PFSK-1 (cell line): ENCODE measurements around the gene QPRT.

Experiments used
- FOXP2 ChIP-seq: optimal IDR thresholded peaks from 2 replicates; pipeline ENCODE3; 2011; ENCODE audit warnings: borderline replicate concordance, control low read depth, inconsistent platforms; ENCODE audit not compliant: insufficient read depth; ENCODE audit errors: extremely low read length, extremely low read depth
- POLR2AphosphoS5 ChIP-seq: IDR thresholded peaks from 2 replicates; pipeline ENCODE4 v1.6.1; 2012; ENCODE audit warnings: low read depth, mild to moderate bottlenecking, control low read depth, low read length, moderate library complexity
- REST ChIP-seq, 2 experiments: IDR thresholded peaks; 2 replicates each; pipeline versions ENCODE4 v1.6.1 to v1.8.0; 2011 to 2012; ENCODE audit warnings: low read depth in 2 of 2, low read length in 2 of 2, control low read depth in 1 of 2, inconsistent platforms in 1 of 2, mild to moderate bottlenecking in 1 of 2, moderate library complexity in 1 of 2; ENCODE audit not compliant: insufficient read depth in 1 of 2
- TAF1 ChIP-seq: IDR thresholded peaks from 2 replicates; pipeline ENCODE4 v1.6.1; 2012; ENCODE audit warnings: low read length, control low read depth, borderline replicate concordance; ENCODE audit not compliant: insufficient read depth

GRCh38 chr16:29688172-29688571 lies 9.2 kb downstream of the QPRT start:
- no peak for TF ChIP-seq TAF1
- TF ChIP-seq REST (IDR thresholded peaks at IDR 0.05; ENCODE audit: insufficient read depth in 1 of 2, low read depth in 2 of 2, low read length in 2 of 2) = no peak
- TF ChIP-seq FOXP2 = no peak
- TF ChIP-seq POLR2AphosphoS5 = no peak
